ENCODE measurements around the gene DDX55.

Gene DDX55

DNA sequence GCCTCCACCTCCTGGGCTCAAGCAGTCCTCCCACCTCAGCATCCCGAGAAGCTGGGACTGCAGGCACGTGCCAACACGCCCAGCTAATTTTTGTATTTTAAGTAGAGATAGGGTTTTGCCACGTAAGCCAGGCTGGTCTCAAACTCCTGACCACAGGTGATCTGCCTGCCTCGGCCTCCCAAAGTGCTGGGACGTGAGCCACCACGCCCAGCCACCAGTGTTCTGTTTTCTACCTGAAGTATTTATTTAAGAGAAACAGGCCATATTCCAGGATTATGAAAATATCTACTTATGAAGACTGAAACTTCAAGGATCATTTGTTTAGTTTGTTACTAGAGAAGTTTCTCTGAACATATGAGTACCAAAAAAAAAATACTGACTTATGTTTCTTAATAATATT is 42.0 kb downstream of the DDX55 start:
- H3K4me3 Mint-ChIP-seq: no peak overlapping the region
- no peak overlapping the region for H3K27ac Mint-ChIP-seq
- H3K36me3 Mint-ChIP-seq: peaks cover 92% of the 10 kb centered on the region
- DNase-seq (ENCODE audit: low spot score in 2 of 2) (no peak), ATAC-seq (no peak)
- no peaks in the 10 kb centered on the region for H3K9me3 Mint-ChIP-seq
- no peaks in the 10 kb centered on the region for H3K4me1 Mint-ChIP-seq

GRCh38 chr12:123645380-123645779 is 43.5 kb downstream of the DDX55 start:
- Mint-ChIP-seq H3K4me1 (no peaks in the 10 kb centered on the region), H3K4me3 (no peak overlapping the region), H3K36me3 (peaks cover 100% of the 10 kb centered on the region), H3K27ac (no peak overlapping the region), H3K9me3 (no peaks in the 10 kb centered on the region)
- DNase-seq (ENCODE audit: low spot score in 2 of 2): no peak
- no peak for ATAC-seq

DNA sequence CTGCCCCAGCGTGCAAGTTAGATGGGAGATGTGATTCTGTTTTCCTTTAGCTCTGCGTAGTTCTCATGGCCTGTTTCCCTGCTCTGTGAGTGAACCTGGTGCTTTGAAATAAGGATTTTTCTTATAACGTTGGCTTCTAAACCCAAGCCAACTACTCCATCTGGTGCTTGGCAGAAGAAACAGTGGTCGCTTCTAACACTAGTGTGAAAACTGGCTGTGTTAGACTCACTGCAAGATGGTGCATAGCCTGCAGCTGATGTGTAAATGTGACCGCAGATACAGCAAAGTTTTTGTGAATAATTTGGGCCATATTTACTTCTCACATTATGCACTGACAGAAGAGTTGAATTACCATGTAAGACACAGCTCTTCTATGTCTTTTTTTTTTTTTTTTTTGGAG is 44.0 kb downstream of the DDX55 start:
- Mint-ChIP-seq H3K4me3 (no peak overlapping the region), H3K4me1 (no peaks in the 10 kb centered on the region), H3K27ac (no peak overlapping the region), H3K9me3 (no peaks in the 10 kb centered on the region), H3K36me3 (peaks cover 100% of the 10 kb centered on the region)
- DNase-seq (ENCODE audit: low spot score in 2 of 2) (no peak), ATAC-seq (no peak)

GRCh38 chr12:123648401-123648800 is 46.5 kb downstream of the DDX55 start:
- peaks cover 100% of the 10 kb centered on the region for H3K36me3 Mint-ChIP-seq
- DNase-seq (ENCODE audit: low spot score in 2 of 2): no peak
- H3K9me3 Mint-ChIP-seq: no peaks in the 10 kb centered on the region
- no peaks in the 10 kb centered on the region for H3K4me1 Mint-ChIP-seq
- no peak for ATAC-seq
- no peak overlapping the region for H3K27ac Mint-ChIP-seq
- H3K4me3 Mint-ChIP-seq: no peak overlapping the region

- H3K27ac Mint-ChIP-seq: no peak overlapping the region
- H3K4me3 Mint-ChIP-seq: no peak overlapping the region
- peaks cover 98% of the 10 kb centered on the region for H3K36me3 Mint-ChIP-seq
- no peak for ATAC-seq
- DNase-seq (ENCODE audit: low spot score in 2 of 2): no peak
- no peaks in the 10 kb centered on the region for H3K9me3 Mint-ChIP-seq
- peaks cover 10% of the 10 kb centered on the region for H3K4me1 Mint-ChIP-seq
These were observed 52.3 kb downstream of the DDX55 start for GRCh38 chr12:123654129-123654701.

- no peak for ATAC-seq
- Mint-ChIP-seq H3K27ac (no peak overlapping the region), H3K36me3 (peaks cover 98% of the 10 kb centered on the region)
These were observed 53.5 kb downstream of the DDX55 start for GRCh38 chr12:123655420-123655819.

GRCh38 chr12:123656392-123656791 is 54.5 kb downstream of the DDX55 start:
- no peak for DNase-seq (ENCODE audit: low spot score in 2 of 2)
- no peaks in the 10 kb centered on the region for H3K9me3 Mint-ChIP-seq
- H3K36me3 Mint-ChIP-seq: peaks cover 98% of the 10 kb centered on the region
- H3K4me1 Mint-ChIP-seq: peaks cover 10% of the 10 kb centered on the region
- ATAC-seq: no peak
- no peak overlapping the region for H3K27ac Mint-ChIP-seq
- no peak overlapping the region for H3K4me3 Mint-ChIP-seq

More at GRCh38 chr12:123655420-123655819, 53.5 kb downstream of the DDX55 start:
- no peak overlapping the region for H3K4me3 Mint-ChIP-seq
- H3K9me3 Mint-ChIP-seq: no peaks in the 10 kb centered on the region
- peaks cover 10% of the 10 kb centered on the region for H3K4me1 Mint-ChIP-seq
- DNase-seq (ENCODE audit: low spot score in 2 of 2): no peak

DNA sequence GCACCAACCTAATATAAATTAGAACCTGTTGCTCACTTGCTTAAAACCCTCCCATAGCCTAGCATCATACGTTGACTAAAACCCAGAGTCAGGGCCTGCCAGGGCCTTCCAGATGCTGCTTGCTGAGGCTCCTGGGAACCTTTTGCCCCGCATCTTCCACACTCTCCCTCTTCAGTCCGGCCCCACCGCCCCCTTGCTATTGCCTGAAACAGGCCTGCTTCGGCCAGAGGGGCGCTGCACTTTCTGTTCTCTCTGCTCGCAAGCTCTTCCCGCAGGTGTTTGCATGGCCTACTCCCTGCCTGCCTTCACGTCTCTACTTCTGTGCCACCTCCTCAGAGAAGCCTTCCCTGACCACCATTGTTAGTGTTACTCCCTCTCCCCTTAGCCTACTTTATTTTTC is 55.3 kb downstream of the DDX55 start:
- Mint-ChIP-seq H3K36me3 (peaks cover 94% of the 10 kb centered on the region), H3K9me3 (no peaks in the 10 kb centered on the region), H3K4me3 (no peak overlapping the region), H3K4me1 (peaks cover 10% of the 10 kb centered on the region), H3K27ac (peak overlapping the region; percentile 1)
- DNase-seq (ENCODE audit: low spot score in 2 of 2) (no peak), ATAC-seq (no peak)

DNA sequence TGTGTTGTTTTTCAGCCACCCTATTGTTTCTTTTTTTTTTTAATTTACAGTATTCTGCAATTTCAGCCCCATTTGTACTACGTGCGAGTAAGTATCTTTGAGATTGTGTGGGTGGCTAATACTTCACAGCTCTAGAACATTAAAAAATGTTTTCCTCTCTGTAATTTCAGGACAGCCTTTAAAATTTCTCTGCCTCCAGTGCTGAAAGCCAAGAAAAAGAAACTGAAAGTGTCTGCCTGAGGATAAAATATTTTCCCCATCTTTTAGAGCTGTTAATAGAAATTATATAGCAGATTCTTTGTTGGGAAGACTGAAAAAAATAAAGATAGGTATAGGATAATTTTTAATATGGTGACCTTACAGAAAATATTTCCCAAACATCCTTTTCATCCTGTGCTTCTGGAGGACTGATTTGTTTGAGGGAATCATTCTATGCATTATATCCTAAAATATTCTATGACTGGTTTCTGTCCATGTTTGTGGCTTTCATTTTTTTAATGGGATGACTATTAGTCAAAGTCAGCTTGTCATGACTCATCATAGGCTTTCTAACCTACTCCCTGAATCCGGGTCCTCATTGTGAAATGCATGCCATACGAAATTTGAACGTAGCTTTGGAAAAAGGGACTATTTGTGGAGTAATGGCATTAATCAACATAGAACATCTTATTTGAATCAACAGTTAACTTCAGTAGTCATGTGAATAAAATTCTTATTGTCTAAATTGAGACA is 58.3 kb downstream of the DDX55 start:
- H3K36me3 Mint-ChIP-seq: peaks cover 87% of the 10 kb centered on the region
- no peak for ATAC-seq
- DNase-seq (ENCODE audit: low spot score in 2 of 2): no peak
- H3K27ac Mint-ChIP-seq: peak overlapping the region; percentile 69
- no peaks in the 10 kb centered on the region for H3K4me1 Mint-ChIP-seq
- H3K4me3 Mint-ChIP-seq: no peak overlapping the region
- no peaks in the 10 kb centered on the region for H3K9me3 Mint-ChIP-seq

GRCh38 chr12:123667771-123668170 is 65.9 kb downstream of the DDX55 start:
- no peak overlapping the region for H3K4me3 Mint-ChIP-seq
- peaks cover 11% of the 10 kb centered on the region for H3K4me1 Mint-ChIP-seq
- no peak for DNase-seq (ENCODE audit: low spot score in 2 of 2)
- H3K36me3 Mint-ChIP-seq: peaks cover 18% of the 10 kb centered on the region
- H3K9me3 Mint-ChIP-seq: no peaks in the 10 kb centered on the region
- ATAC-seq: no peak
- H3K27ac Mint-ChIP-seq: no peak overlapping the region

Measured in stimulated activated effector memory CD8-positive, alpha-beta T cell treated with anti-CD3 and anti-CD28 coated beads, Interleukin-12 subunit alpha, Interleukin-12 subunit beta, amount 100 ng/mL, for 72 hours (primary cell).